Mesenchymal stem cell (in vitro differentiated cells and primary cell): ENCODE results near the gene ZNF628.

ENCODE experiments used
- DNase-seq: peaks from one replicate; pipeline ENCODE4 v3.0.0-alpha.2; 2013
- H2AFZ ChIP-seq: one replicate; pipeline ENCODE4 v1.6.1; 2013; ENCODE audit warnings: low read depth, mild to moderate bottlenecking, control low read depth, inconsistent platforms, low read length, moderate library complexity
- H2AK5ac ChIP-seq: 2 replicates; pipeline ENCODE4 v1.6.1; 2013; ENCODE audit warnings: low read length, moderate library complexity, mild to moderate bottlenecking, inconsistent platforms; ENCODE audit not compliant: severe bottlenecking
- H2BK120ac ChIP-seq: one replicate; pipeline ENCODE4 v1.6.1; 2013; ENCODE audit warnings: low read depth, mild to moderate bottlenecking, inconsistent platforms, low read length, moderate library complexity
- H2BK12ac ChIP-seq, 2 experiments: one replicate each; pipeline ENCODE4 v1.6.1; 2013; ENCODE audit warnings: inconsistent platforms in 2 of 2, low read length in 2 of 2, mild to moderate bottlenecking in 2 of 2, moderate library complexity in 2 of 2, control low read depth in 1 of 2
- H2BK15ac ChIP-seq: one replicate; pipeline ENCODE4 v1.6.1; 2013; ENCODE audit warnings: mild to moderate bottlenecking, low read depth, inconsistent platforms; ENCODE audit not compliant: poor library complexity, severe bottlenecking
- H2BK5ac ChIP-seq: 2 replicates; pipeline ENCODE4 v1.6.1; 2013; ENCODE audit warnings: low read depth, mild to moderate bottlenecking, low read length, control low read depth, inconsistent platforms; ENCODE audit not compliant: poor library complexity, severe bottlenecking
- H3K14ac ChIP-seq, 2 experiments: one replicate each; pipeline ENCODE4 v1.6.1; 2013; ENCODE audit warnings: inconsistent platforms in 2 of 2, low read length in 2 of 2, control low read depth in 1 of 2, mild to moderate bottlenecking in 1 of 2, moderate library complexity in 1 of 2
- H3K18ac ChIP-seq, 2 experiments: one replicate each; pipeline ENCODE4 v1.6.1; 2013; ENCODE audit warnings: inconsistent platforms in 2 of 2, low read length in 2 of 2, control low read depth in 1 of 2, low read depth in 1 of 2, mild to moderate bottlenecking in 1 of 2
- H3K23ac ChIP-seq, 2 experiments: one replicate each; pipeline ENCODE4 v1.6.1; 2013; ENCODE audit warnings: inconsistent platforms in 2 of 2, low read length in 2 of 2, mild to moderate bottlenecking in 2 of 2, moderate library complexity in 2 of 2, control low read depth in 1 of 2
- H3K27ac ChIP-seq: 2 replicates; pipeline ENCODE4 v1.5.1; 2013; ENCODE audit warnings: mild to moderate bottlenecking, moderate library complexity, low read length, control low read depth, inconsistent platforms; ENCODE audit not compliant: poor library complexity, severe bottlenecking
- H3K27me3 ChIP-seq, 2 experiments: 2 replicates each; pipeline versions ENCODE4 v1.6.1 to v1.7.0; 2013; ENCODE audit warnings: low read length in 2 of 2, mild to moderate bottlenecking in 2 of 2, moderate library complexity in 2 of 2, control low read depth in 1 of 2, inconsistent platforms in 1 of 2; ENCODE audit not compliant: control insufficient read depth in 1 of 2, insufficient read depth in 1 of 2
- H3K36me3 ChIP-seq, 2 experiments: 2 replicates each; pipeline versions ENCODE4 v1.6.1 to v1.7.0; 2013; ENCODE audit warnings: low read length in 2 of 2, control low read depth in 1 of 2, inconsistent platforms in 1 of 2, low read depth in 1 of 2, mild to moderate bottlenecking in 1 of 2; ENCODE audit not compliant: insufficient read depth in 2 of 2, control insufficient read depth in 1 of 2
- H3K4ac ChIP-seq, 2 experiments: one replicate each; pipeline ENCODE4 v1.6.1; 2013; ENCODE audit warnings: inconsistent platforms in 2 of 2, low read length in 2 of 2, mild to moderate bottlenecking in 2 of 2, moderate library complexity in 2 of 2, control low read depth in 1 of 2, low read depth in 1 of 2
- H3K4me1 ChIP-seq: 2 replicates; pipeline ENCODE4 v1.6.1; 2013; ENCODE audit warnings: low read depth, low read length, control low read depth; ENCODE audit not compliant: control insufficient read depth, insufficient read depth
- H3K4me2 ChIP-seq: 2 replicates; pipeline ENCODE4 v1.6.1; 2013; ENCODE audit warnings: low read length, mild to moderate bottlenecking, inconsistent platforms; ENCODE audit not compliant: poor library complexity, severe bottlenecking
- H3K4me3 ChIP-seq, 2 experiments: 2 replicates each; pipeline versions ENCODE4 v1.5.1 to v1.7.0; 2013; ENCODE audit warnings: low read length in 2 of 2, mild to moderate bottlenecking in 2 of 2, control low read depth in 1 of 2, low read depth in 1 of 2; ENCODE audit not compliant: insufficient read depth in 1 of 2
- H3K79me1 ChIP-seq: replicated peaks from 2 replicates; pipeline ENCODE4 v1.6.1; 2013; ENCODE audit warnings: mild to moderate bottlenecking, control low read depth, low read length, inconsistent platforms; ENCODE audit not compliant: poor library complexity, severe bottlenecking
- H3K9ac ChIP-seq: 2 replicates; pipeline ENCODE4 v1.7.0; 2013; ENCODE audit warnings: mild to moderate bottlenecking, low read length, moderate library complexity
- H3K9me3 ChIP-seq: 2 replicates; pipeline ENCODE4 v1.7.0; 2013; ENCODE audit warnings: mild to moderate bottlenecking, low read length; ENCODE audit not compliant: control insufficient read depth
- H4K8ac ChIP-seq: one replicate; pipeline ENCODE4 v1.6.1; 2013; ENCODE audit warnings: inconsistent platforms, mild to moderate bottlenecking, low read length, moderate library complexity
- H4K91ac ChIP-seq: one replicate; pipeline ENCODE4 v1.6.1; 2013; ENCODE audit warnings: mild to moderate bottlenecking, low read length, inconsistent platforms
- WGBS: methylation state at CpG from one replicate; pipeline ENCODE4 v1.1.7; 2013; ENCODE audit warnings: mixed read lengths; 5-methylcytosine and 5-hydroxymethylcytosine counted together

ZNF628 gene

DNA sequence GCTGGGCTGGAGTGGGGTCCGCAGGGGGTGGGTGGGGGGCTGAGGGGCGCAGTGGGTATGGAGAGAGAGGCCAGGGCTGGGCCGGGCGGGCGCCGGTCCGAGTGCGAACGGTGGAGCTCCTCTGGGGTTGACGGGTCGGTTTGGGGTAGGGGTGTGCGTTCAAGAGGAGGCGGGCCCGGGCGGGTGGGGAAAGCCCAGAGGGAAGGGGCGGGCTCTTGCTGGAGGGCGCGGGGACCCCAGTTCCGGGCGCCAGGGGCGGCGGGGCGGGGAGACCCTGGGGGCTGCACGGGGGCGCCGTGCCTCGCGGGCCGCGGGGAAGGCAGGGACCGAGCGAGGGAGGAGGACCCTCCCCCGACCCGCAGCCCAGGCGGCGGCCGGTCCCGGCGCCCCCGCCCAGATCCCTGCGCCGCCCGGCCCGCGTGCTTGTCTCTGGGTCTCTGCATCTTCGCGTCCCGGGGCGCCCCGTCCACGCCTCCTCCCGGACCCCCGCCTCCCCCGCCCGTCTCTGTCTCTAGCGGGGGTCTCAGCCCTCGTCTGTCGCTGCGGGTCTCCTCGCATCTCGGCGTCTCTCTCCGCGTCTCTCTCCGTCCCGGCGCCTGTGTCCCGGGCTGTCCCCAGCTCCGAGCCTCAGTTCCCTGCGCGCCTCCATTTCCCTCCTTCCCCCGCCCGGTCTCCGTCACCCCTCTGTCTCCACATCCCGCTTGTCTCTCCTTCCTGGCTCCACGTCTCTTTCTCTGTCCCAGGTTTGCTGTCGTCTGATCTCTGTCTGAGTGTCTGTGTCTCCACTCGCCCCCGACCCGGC, 25.1 kb upstream of the ZNF628 start:
- DNase-seq = no peak
- Histone ChIP-seq H2AFZ (no peak overlapping the region), H4K91ac (no peak overlapping the region), H3K14ac (no peak overlapping the region), H2BK120ac (no peak overlapping the region), H3K23ac (peak overlapping the region in 1 of 2 experiments; percentile 17), H3K4me1 (peaks cover 30% of the 10 kb centered on the region), H2BK15ac (no peak overlapping the region), H3K36me3 (peaks cover 11 to 33% of the 10 kb centered on the region in 2 experiments), H4K8ac (no peak overlapping the region), H3K9ac (no peak overlapping the region), H2AK5ac (no peak overlapping the region), H3K9me3 (no peaks in the 10 kb centered on the region), H3K27me3 (peaks cover 46 to 48% of the 10 kb centered on the region in 2 experiments), H3K79me1 (peaks cover 9% of the 10 kb centered on the region), H2BK12ac (no peak overlapping the region), H3K4me2 (peak overlapping the region; percentile 48), H2BK5ac (no peak overlapping the region), H3K18ac (no peak overlapping the region), H3K4me3 (no peak overlapping the region), H3K4ac (no peak overlapping the region), H3K27ac (no peak overlapping the region)
- WGBS = 2% methylated on average over 46 of the region's 80 CpGs

GRCh38 chr19:55451965-55452748, 24.3 kb upstream of the ZNF628 start:
- no peak for DNase-seq

DNA sequence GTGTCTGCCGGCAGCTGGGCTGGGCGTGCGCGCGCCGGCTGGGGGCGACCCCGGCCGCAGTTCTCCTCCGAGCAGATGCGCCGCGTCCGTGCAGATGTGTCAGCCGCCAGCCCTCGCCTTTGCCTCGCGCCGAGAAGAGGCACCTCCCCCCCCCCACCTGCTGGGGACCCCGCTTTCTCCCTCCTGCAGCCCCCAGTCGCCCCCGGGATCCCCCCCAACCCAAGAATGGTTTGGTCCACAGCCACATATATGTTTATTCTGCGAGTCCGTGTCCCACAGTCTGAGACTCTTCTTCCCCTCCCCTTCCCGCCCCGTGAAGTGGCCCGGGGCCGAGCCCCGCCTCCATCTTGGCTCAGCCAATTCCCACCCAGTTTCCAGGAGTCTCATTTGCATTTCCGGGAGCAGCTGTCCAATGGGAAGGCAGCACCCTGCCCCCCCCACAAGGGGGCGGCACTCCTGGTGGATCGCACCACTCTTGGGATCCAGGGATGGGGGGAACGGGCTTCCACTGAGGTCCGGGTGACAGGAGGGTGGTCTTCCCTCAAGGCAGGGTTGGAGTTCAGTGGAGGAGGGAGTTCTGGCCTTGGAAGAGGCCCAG, 23.6 kb upstream of the ZNF628 start:
- no peak overlapping the region for H3K4ac ChIP-seq
- H3K9ac ChIP-seq = no peak overlapping the region
- H3K14ac ChIP-seq = no peak overlapping the region
- no peak overlapping the region for H3K4me3 ChIP-seq
- no peak overlapping the region for H2BK5ac ChIP-seq
- H2AK5ac ChIP-seq = no peak overlapping the region
- no peak overlapping the region for H2AFZ ChIP-seq
- H2BK12ac ChIP-seq = no peak overlapping the region
- no peak overlapping the region for H2BK120ac ChIP-seq
- peaks cover 31 to 38% of the 10 kb centered on the region in 2 experiments for H3K27me3 ChIP-seq
- H3K4me1 ChIP-seq = peaks cover 27% of the 10 kb centered on the region
- no peak overlapping the region for H3K27ac ChIP-seq
- H3K23ac ChIP-seq = peak overlapping the region in 1 of 2 experiments; percentile 25
- no peak overlapping the region for H2BK15ac ChIP-seq
- peaks cover 11 to 39% of the 10 kb centered on the region in 2 experiments for H3K36me3 ChIP-seq
- H3K79me1 ChIP-seq = peaks cover 15% of the 10 kb centered on the region
- no peak overlapping the region for H4K8ac ChIP-seq
- no peak overlapping the region for H4K91ac ChIP-seq
- H3K18ac ChIP-seq = no peak overlapping the region
- DNase-seq = peak; percentile 70
- no peak overlapping the region for H3K4me2 ChIP-seq
- H3K9me3 ChIP-seq = no peaks in the 10 kb centered on the region
- WGBS = 8% methylated on average over 25 of the region's 34 CpGs

More at GRCh38 chr19:55451965-55452748, 24.3 kb upstream of the ZNF628 start:
- no peak overlapping the region for H3K23ac ChIP-seq
- H3K27ac ChIP-seq = no peak overlapping the region
- peaks cover 11 to 39% of the 10 kb centered on the region in 2 experiments for H3K36me3 ChIP-seq
- H3K4me2 ChIP-seq = no peak overlapping the region
- H4K8ac ChIP-seq = no peak overlapping the region
- H2BK120ac ChIP-seq = no peak overlapping the region
- no peak overlapping the region for H3K18ac ChIP-seq
- H3K4me1 ChIP-seq = peaks cover 30% of the 10 kb centered on the region
- no peak overlapping the region for H2BK12ac ChIP-seq
- no peak overlapping the region for H3K14ac ChIP-seq
- H2BK5ac ChIP-seq = no peak overlapping the region
- H2AFZ ChIP-seq = no peak overlapping the region
- no peak overlapping the region for H4K91ac ChIP-seq
- H2AK5ac ChIP-seq = no peak overlapping the region
- WGBS = 7% methylated on average over 48 of the region's 57 CpGs
- no peak overlapping the region for H3K9ac ChIP-seq
- no peak overlapping the region for H2BK15ac ChIP-seq
- H3K4me3 ChIP-seq = no peak overlapping the region
- no peak overlapping the region for H3K4ac ChIP-seq
- H3K9me3 ChIP-seq = no peaks in the 10 kb centered on the region
- peaks cover 38 to 43% of the 10 kb centered on the region in 2 experiments for H3K27me3 ChIP-seq
- peaks cover 15% of the 10 kb centered on the region for H3K79me1 ChIP-seq
